HG03558 (cell line): ENCODE measurements around the gene ENHO.
"Not testable (repeated sequence)": the region's sequence is repeated elsewhere in the genome, so short reads cannot be mapped to it uniquely, and the experiment has no call there.

Experiments
- ATAC-seq: cut with Tn5 transposase; IDR thresholded peaks from one replicate; pipeline ENCODE4 v1.9.1; 2021; ENCODE audit warnings: moderate number of reproducible peaks; ENCODE audit not compliant: unreplicated experiment; ENCODE audit errors: extremely low read depth

The ENHO gene

GRCh38 chr9:34485822-34486221 lies 37.0 kb downstream of the ENHO start:
- ATAC-seq = no peak

GRCh38 chr9:34484678-34485077 lies 38.1 kb downstream of the ENHO start:
- no peak for ATAC-seq

GRCh38 chr9:34482746-34483145 lies 40.0 kb downstream of the ENHO start:
- not testable (repeated sequence) for ATAC-seq

GRCh38 chr9:34481620-34482019 lies 41.2 kb downstream of the ENHO start:
- ATAC-seq = not testable (repeated sequence)

GRCh38 chr9:34479431-34479866 lies 43.3 kb downstream of the ENHO start:
- no peak for ATAC-seq

- no peak for ATAC-seq
Measured at GRCh38 chr9:34477541-34477940, 45.2 kb downstream of the ENHO start.

- ATAC-seq = no peak
Measured at GRCh38 chr9:34475097-34475496, 47.7 kb downstream of the ENHO start.
